Stimulated activated CD4-positive, alpha-beta T cell treated with anti-CD3 and anti-CD28 coated beads, Interleukin-1b, Interleukin-23, amount 100 ng/mL, for 4 hours (primary cell): ENCODE measurements around the gene ZNF738.

Experiments
- DNase-seq, 2 donors: peaks; one replicate each; pipeline ENCODE4 v3.0.0-alpha.2; 2020; ENCODE audit warnings: low read depth in 2 of 2

ZNF738 gene

GRCh38 chr19:21423057-21424041 is 64.5 kb downstream of the ZNF738 start:
- no peak for DNase-seq
